ENCODE data around the gene GYPA. TPM values are rescaled to one million over a fixed set of nuclear protein-coding genes. Genes with fewer than 3 reads are reported as not detected.

GYPA gene
- total RNA-seq, 1 donor, result under 0.01 TPM

Other genes starting within 250 kb of the GYPA start
- 2.2 TPM for gene GYPE, start 235.2 kb downstream of the GYPA start, total RNA-seq
- gene GYPB, start 121.3 kb downstream of the GYPA start, total RNA-seq, result 0.81 TPM

Measured in hematopoietic multipotent progenitor cell (in vitro differentiated cells).